ELF-1 (cell line): Measurements from ENCODE around the gene MSL3B.

Experiments used
- DNase-seq: peaks from one replicate; pipeline ENCODE4 v3.0.0-alpha.2; 2016; ENCODE audit warnings: low read depth, low spot score

MSL3B gene

DNA sequence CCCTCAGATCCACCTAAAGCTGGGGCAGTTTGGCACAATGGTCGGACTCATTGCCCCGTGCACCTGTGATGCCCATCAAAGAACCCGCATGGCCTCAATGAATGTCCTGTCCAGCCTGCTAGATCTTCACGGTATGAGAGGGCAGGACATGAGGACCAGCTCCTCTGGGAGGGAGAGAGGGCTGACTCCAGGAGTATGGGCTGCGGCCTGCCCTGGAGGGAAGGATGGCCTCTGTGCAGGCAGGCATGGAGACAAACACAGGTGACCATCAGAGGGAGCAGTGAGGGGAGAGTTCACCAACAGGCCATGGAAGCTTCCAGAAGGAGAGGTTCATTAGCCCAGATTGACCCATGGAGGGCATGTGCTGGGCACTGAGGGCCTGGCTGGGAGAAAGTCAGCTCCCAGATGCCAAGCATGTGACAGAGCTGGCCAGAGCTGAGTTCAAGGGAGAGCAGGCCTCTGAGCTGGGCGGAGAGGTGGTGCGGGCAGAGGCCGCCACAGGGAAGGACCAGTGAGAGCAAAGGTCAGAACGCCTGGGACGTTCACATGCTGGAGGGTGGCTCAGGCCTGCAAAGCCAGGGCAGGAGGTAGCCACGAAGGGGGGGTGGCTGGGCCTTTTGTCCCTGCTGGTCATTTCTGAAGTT lies 50.1 kb downstream of the MSL3B start:
- DNase-seq: no peak

DNA sequence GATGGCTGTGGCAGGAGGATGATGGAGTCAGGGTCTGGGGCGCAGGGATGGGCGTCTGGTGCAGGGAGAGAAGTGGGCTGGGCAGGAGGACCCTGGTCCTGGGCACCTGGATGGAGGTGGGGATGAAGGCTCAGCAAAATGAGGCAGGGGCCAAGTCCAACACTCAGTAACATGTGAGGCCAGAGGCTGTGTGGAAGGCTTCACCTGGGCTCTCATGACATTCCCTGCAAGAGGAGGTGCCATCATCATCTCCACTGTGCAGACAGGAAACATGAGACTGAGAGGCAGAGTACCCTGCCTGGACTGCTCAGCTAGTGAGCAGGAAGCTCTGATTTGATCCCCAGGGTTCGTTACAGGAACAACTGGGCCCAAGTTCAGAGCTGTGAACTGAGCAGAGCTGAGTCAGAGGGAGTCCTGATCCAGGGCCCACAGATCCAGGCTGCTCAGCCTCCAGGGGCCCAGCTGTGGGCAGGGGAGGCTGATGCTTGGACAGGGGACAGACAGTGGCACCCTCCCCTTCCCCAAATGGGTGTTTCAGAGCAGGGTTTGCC lies 50.8 kb downstream of the MSL3B start:
- DNase-seq: no peak

DNA sequence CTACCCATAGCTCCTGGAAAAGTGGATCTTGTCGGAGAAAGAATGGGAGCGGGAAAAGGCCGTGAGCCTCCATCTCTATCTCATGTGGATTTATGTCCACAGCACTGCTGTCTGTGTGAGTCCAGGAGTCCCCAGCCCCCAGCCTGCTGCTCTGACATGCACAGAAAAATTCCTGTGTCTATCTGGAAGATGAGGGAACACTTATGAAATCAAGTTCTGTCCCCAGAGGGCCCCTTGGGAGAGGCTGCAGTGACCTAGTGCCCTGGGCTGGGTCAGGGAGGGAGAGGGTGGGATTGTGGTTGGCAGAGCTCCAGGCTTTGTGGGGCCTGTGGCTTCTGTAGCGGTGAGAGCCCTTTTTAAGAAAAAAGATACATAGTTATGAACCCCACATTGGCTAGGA lies 51.4 kb downstream of the MSL3B start:
- DNase-seq: no peak

DNA sequence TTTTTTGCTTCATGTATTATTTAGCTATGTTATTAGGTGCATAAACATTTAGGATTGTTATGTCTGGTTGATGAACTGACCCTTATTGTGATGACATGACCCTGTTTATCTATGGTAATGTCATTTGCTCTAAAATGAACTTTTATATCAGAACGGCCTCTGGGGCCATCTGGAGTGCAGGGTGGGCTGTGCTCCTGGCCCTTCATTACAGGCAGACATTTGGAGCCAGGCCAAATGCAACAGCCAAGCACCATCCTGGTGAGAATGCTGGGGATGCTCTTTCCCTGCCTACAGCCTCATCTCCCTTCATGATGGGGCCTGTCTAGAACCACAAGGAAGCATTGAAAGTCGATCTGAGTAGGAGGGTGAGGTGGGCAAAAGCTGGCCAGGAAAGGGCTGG lies 51.9 kb downstream of the MSL3B start:
- DNase-seq: no peak

DNA sequence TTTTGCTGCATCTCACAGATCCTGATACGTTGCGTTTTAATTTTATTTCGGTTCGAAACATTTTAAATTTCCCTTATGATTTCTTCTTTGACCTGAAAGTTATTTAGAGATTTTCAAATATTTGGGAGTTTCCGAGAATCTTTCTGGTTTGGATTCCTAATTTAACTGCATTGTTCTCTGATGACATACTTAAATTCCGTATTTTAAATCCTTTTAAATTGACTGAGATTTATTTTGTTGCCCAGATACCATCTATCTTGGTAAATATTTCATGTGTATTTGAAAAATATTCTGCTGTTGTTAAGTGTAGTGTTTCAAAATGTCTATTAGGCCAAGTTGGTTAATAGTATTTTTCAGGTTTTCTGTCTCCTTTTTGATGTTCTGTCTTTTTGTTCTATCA lies 52.3 kb downstream of the MSL3B start:
- DNase-seq: no peak
